HepG2 (cell line): ENCODE measurements around the gene HCN4. TPM values are rescaled to one million over a fixed set of nuclear protein-coding genes. Genes with fewer than 3 reads are reported as not detected.

Source experiments
- ATAC-seq: fragments of 200-7000 bp; cut with Tn5 transposase; 3 replicates; pipeline ENCODE4 v1.9.1; 2020; ENCODE audit warnings: mild to moderate bottlenecking, moderate library complexity
- BruUV-seq: library from RNA; stranded (reverse); fragments of 400-500 nt; replicated peaks from 2 replicates; lab custom pipeline; 2021; lab: Mats Ljungman, UMichigan
- CTCF ChIA-PET: fragments of 300-600 bp; formaldehyde crosslinking; extraction: SDS; loops from one replicate; lab custom pipeline; 2021; ENCODE audit warnings: low total read pairs, inconsistent platforms, low intra/inter-chr PET ratio; lab: Yijun Ruan, JAX
- POLR2A ChIA-PET: fragments of 350-600 bp; sonication (Branson Sonifier 250); formaldehyde crosslinking; loops from one replicate; lab custom pipeline; 2020; ENCODE audit warnings: antibody characterized with exemption, inconsistent platforms; lab: Yijun Ruan, JAX
- DNase-seq: peaks from one replicate; pipeline ENCODE4 v3.0.0-alpha.2; 2015; ENCODE audit warnings: low spot score
- FAIRE-seq: peaks from 3 replicates; lab custom pipeline; 2011; peaks lifted over from hg19 to GRCh38; lab: Jason Lieb, UNC
- H2AFZ ChIP-seq: one replicate; pipeline ENCODE4 v1.6.1; 2011; ENCODE audit warnings: low read length, inconsistent platforms
- H3K27ac ChIP-seq: fragments of 300-600 bp; 3 replicates; pipeline ENCODE4 v1.8.0; 2011; ENCODE audit warnings: mixed run types, mild to moderate bottlenecking, mixed read lengths, low read length, inconsistent platforms; ENCODE audit not compliant: insufficient read depth; ENCODE audit errors: extremely low read length
- H3K27me3 ChIP-seq, 2 experiments: fragments of 200-600 bp in 1 of 2; 2 replicates in 1 of 2; 3 replicates in 1 of 2; pipeline versions ENCODE4 v1.6.0 to v1.8.0; 2011; ENCODE audit warnings: low read length in 2 of 2, mild to moderate bottlenecking in 2 of 2, moderate library complexity in 2 of 2, inconsistent platforms in 1 of 2; ENCODE audit not compliant: insufficient read depth in 2 of 2, control insufficient read depth in 1 of 2
- H3K36me3 ChIP-seq, 2 experiments: fragments of 200-600 bp in 1 of 2; replicated peaks in 1 of 2; 2 replicates in 1 of 2; 3 replicates in 1 of 2; pipeline versions ENCODE4 v1.5.1 to v1.8.0; 2011; ENCODE audit warnings: low read length in 2 of 2, inconsistent platforms in 1 of 2; ENCODE audit not compliant: insufficient read depth in 2 of 2, control insufficient read depth in 1 of 2
- H3K4me1 ChIP-seq: 2 replicates; pipeline ENCODE4 v1.5.1; 2012; ENCODE audit warnings: low read length, inconsistent platforms; ENCODE audit not compliant: insufficient read depth
- H3K4me2 ChIP-seq: 2 replicates; pipeline ENCODE4 v1.6.0; 2011; ENCODE audit warnings: low read depth, low read length, inconsistent platforms
- H3K4me3 ChIP-seq, 3 experiments: fragments of 200-600 bp in 1 of 3; sonication (generic), shearing (Covaris generic) in 1 of 3; replicated peaks in 1 of 3; 2 replicates each; pipeline ENCODE4 v1.5.1; 2011 to 2016; ENCODE audit warnings: low read length in 3 of 3, inconsistent platforms in 2 of 3, low read depth in 2 of 3, mild to moderate bottlenecking in 2 of 3, control low read depth in 1 of 3, mixed read lengths in 1 of 3; ENCODE audit not compliant: insufficient read depth in 1 of 3
- H3K79me2 ChIP-seq: one replicate; pipeline ENCODE4 v1.6.1; 2011; ENCODE audit warnings: low read length, inconsistent platforms; ENCODE audit not compliant: insufficient read depth
- H3K9ac ChIP-seq: 2 replicates; pipeline ENCODE4 v1.6.0; 2011; ENCODE audit warnings: mild to moderate bottlenecking, low read depth, low read length, inconsistent platforms; ENCODE audit not compliant: insufficient read depth
- H3K9me3 ChIP-seq: 2 replicates; pipeline ENCODE4 v1.5.1; 2012; ENCODE audit warnings: mild to moderate bottlenecking, low read length
- H4K20me1 ChIP-seq: 2 replicates; pipeline ENCODE4 v1.6.0; 2011; ENCODE audit warnings: inconsistent platforms, mild to moderate bottlenecking, low read length, moderate library complexity; ENCODE audit not compliant: insufficient read depth
- HIC2 ChIP-seq: sonication (generic); formaldehyde crosslinking; IDR thresholded peaks from 2 replicates; pipeline ENCODE4 v1.9.0; 2022; ENCODE audit warnings: low read depth, missing genetic modification reagents
- NPAS2 ChIP-seq: sonication (generic); formaldehyde crosslinking; IDR thresholded peaks from 2 replicates; pipeline ENCODE4 v1.8.0; 2022; ENCODE audit warnings: mild to moderate bottlenecking, missing genetic modification reagents, borderline replicate concordance
- NR3C1 ChIP-seq: sonication (generic); formaldehyde crosslinking; IDR thresholded peaks from 2 replicates; pipeline ENCODE4 v1.4.0; 2020; ENCODE audit warnings: missing genetic modification reagents
- SNAPC4 ChIP-seq: sonication (generic); formaldehyde crosslinking; IDR thresholded peaks from 2 replicates; pipeline ENCODE4 v1.4.0; 2020; ENCODE audit warnings: mild to moderate bottlenecking, missing genetic modification reagents
- ZIK1 ChIP-seq: sonication (generic); formaldehyde crosslinking; IDR thresholded peaks from 2 replicates; pipeline ENCODE4 v1.5.0; 2020; ENCODE audit warnings: mild to moderate bottlenecking, low read depth, missing genetic modification reagents, borderline replicate concordance
- WGBS: methylation state at CpG from one replicate; pipeline ENCODE4 v1.1.6; 2017; ENCODE audit warnings: low lambda C conversion rate; 5-methylcytosine and 5-hydroxymethylcytosine counted together
- in situ Hi-C: cut with HindIII; loops from 2 replicates; pipeline ENCODE4 v1.10.0; 2017; ENCODE audit warnings: low pct_unique_long_range_greater_than_20kb; ENCODE audit not compliant: extremely low pct_ligation_motif_present
- intact Hi-C: fragments of 100-400 bp; cut with micrococcal nuclease; formaldehyde crosslinking; loops from one replicate; pipeline ENCODE4 v1.10.0; 2022; ENCODE audit not compliant: unreplicated experiment
- polyA plus RNA-seq, 8 experiments: library from polyadenylated mRNA; depleted of rRNA in 3 of 8; stranded (reverse) in 7 of 8; unstranded in 1 of 8; fragments of >200 nt; fragmentation: Illumina TruSeq in 4 of 8; extraction: Trizol in 4 of 8; gene quantifications; 2 replicates each; pipeline versions ENCODE4 v1.2.1 to v1.2.3, GENCODE V29; 2011 to 2016; ENCODE audit warnings: low read depth in 4 of 8, missing spikeins in 1 of 8, mixed read lengths in 1 of 8; ENCODE audit not compliant: insufficient read depth in 1 of 8
- total RNA-seq, 5 experiments: library from RNA; depleted of rRNA; stranded (reverse); fragments of >200 nt; fragmentation: Illumina TruSeq; extraction: Trizol; gene quantifications; 2 replicates each; pipeline ENCODE4 v1.2.3, GENCODE V29; 2016; ENCODE audit warnings: low read depth in 1 of 5

HCN4 gene
- total and polyA plus RNA-seq, 2 of the 13 experiments (the other 11 are each of a cell fraction or from before 2014, with no cell fraction given): not detected

GRCh38 chr15:73338058-73338457 is 30.7 kb downstream of the HCN4 start:
- Histone ChIP-seq H3K27ac (no peak overlapping the region), H4K20me1 (no peaks in the 10 kb centered on the region)
- TF ChIP-seq HIC2 (CRISPR knock-in tag): no peak
- no peak for TF ChIP-seq NR3C1 (CRISPR knock-in tag)
- TF ChIP-seq NPAS2 (CRISPR knock-in tag): no peak
- TF ChIP-seq SNAPC4 (CRISPR knock-in tag): no peak
- TF ChIP-seq ZIK1: no peak
- TF ChIP-seq, all 625 proteins: peak for 0
- ATAC-seq: no peak
- 0% methylated on average over 5 of the region's 6 CpGs for WGBS
- Histone ChIP-seq H2AFZ (no peak overlapping the region), H3K9me3 (no peaks in the 10 kb centered on the region), H3K4me3 (no peak overlapping the region), H3K9ac (no peak overlapping the region), H3K79me2 (no peaks in the 10 kb centered on the region), H3K4me1 (no peaks in the 10 kb centered on the region), H3K36me3 (no peaks in the 10 kb centered on the region), H3K27me3 (peaks cover 5 to 33% of the 10 kb centered on the region in 2 experiments; a peak in 4 of 5 replicates), H3K4me2 (no peak overlapping the region)
- ChIA-PET POLR2A (no interaction called here), CTCF (no interaction called here)
- intact Hi-C loops: no loop called here
- in situ Hi-C loops: no loop called here
- no peak for FAIRE-seq
- DNase-seq: no peak
- no TSS peak for BruUV-seq
